ENCODE results near the gene PPP1R12C. TPM values are rescaled to one million over a fixed set of nuclear protein-coding genes. Genes with fewer than 3 reads are reported as not detected.
A peak's percentile ranks its signal among the peaks of the same experiment; 100 is the strongest.

Gene PPP1R12C
- total RNA-seq, 1 experiment from 2014 or later = 136 TPM

DNA sequence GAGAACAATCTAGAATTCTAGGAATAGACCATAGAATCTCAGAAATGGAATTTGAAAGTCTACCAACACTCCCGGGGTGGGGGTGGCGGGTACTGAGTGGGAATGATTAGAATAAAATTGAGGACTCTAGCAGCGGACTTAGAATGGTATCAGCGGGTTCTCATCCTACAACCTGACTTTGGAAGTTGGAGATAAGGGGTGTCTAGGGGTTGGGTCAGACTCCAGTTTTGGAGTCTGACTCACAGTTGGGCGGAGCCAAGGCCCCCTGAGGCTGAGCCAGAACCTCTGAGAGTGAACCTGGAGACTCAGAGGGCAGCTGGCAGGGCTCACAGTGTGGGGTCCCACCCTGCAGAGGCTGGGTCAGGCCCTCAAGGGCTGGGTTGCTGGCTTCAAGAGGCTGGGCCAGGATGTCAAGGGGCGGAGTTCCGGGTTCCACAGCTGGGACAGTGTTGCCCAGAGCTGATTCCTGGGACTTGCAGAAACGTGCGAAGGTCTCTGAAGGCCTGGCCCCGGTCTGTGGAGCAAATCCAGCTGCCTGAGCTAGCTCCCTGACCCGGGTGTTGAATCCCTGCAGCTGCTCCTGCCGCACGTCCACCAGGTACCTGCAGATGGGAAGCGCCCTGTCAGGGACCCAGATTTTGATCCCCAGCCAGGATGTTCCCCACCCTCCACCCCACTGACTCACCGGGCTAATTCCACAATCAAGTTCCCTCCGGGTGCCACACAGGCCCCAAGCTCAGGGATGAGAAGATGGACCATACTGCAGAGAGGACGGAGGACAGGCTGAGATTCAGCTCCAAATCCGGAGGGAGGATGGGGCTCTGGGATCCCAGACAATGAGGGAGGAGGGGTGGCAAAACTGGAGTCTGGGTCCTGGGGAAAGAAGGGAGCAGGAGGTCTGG lies 41.7 kb upstream of the PPP1R12C start:
- POLR2A ChIA-PET (ENCODE audit: unreplicated experiment) = interaction anchor here (0.6 kb wide), 2 partner anchors 12 to 466 kb away, joined by 3 to 5 read pairs; no protein-coding TSS in a partner anchor
- TF ChIP-seq EZH2 (IDR thresholded peaks at IDR 0.05; ENCODE audit: low read length, unreplicated experiment) = no peak
- no peak for TF ChIP-seq EZH2phosphoT487 (IDR thresholded peaks at IDR 0.05; ENCODE audit: borderline replicate concordance, low read length)
- TF ChIP-seq, protein P1, sequence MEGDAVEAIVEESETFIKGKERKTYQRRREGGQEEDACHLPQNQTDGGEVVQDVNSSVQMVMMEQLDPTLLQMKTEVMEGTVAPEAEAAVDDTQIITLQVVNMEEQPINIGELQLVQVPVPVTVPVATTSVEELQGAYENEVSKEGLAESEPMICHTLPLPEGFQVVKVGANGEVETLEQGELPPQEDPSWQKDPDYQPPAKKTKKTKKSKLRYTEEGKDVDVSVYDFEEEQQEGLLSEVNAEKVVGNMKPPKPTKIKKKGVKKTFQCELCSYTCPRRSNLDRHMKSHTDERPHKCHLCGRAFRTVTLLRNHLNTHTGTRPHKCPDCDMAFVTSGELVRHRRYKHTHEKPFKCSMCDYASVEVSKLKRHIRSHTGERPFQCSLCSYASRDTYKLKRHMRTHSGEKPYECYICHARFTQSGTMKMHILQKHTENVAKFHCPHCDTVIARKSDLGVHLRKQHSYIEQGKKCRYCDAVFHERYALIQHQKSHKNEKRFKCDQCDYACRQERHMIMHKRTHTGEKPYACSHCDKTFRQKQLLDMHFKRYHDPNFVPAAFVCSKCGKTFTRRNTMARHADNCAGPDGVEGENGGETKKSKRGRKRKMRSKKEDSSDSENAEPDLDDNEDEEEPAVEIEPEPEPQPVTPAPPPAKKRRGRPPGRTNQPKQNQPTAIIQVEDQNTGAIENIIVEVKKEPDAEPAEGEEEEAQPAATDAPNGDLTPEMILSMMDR (conservative IDR thresholded peaks at IDR 0.05; ENCODE audit: low read depth, low read length) = no peak
- Histone ChIP-seq H3K9me3 (ENCODE audit: low read length) (no peaks in the 10 kb centered on the region), H3K36me3 (ENCODE audit: low read depth, low read length) (no peaks in the 10 kb centered on the region), H3K4me2 (ENCODE audit: low read length) (peak overlapping the region; percentile 34), H3K9ac (ENCODE audit: low read length) (no peak overlapping the region), H3K9me2 (replicated peaks; ENCODE audit: low read length) (no peaks in the 10 kb centered on the region), H3K27me3 (ENCODE audit: low read length) (no peaks in the 10 kb centered on the region), H2AFZ (ENCODE audit: low read length) (no peak overlapping the region), H3K4me1 (ENCODE audit: insufficient read depth, low read length) (peaks cover 21% of the 10 kb centered on the region), H3K27ac (ENCODE audit: low read length) (no peak overlapping the region), H3F3A (ENCODE audit: low read length, unreplicated experiment) (no peaks in the 10 kb centered on the region), H3K4me3 (ENCODE audit: low read length) (no peak overlapping the region), H4K20me1 (ENCODE audit: low read length) (no peaks in the 10 kb centered on the region), H3K79me2 (ENCODE audit: low read length) (no peaks in the 10 kb centered on the region)
- ATAC-seq (peak; percentile 17), DNase-seq (peak; percentile 55)
- CTCF ChIA-PET = interaction anchor here (0.6 to 2.6 kb wide), 3 partner anchors 12 to 278 kb away, joined by 3 to 25 read pairs (median 10); no protein-coding TSS in a partner anchor
- intact Hi-C loops (cut with micrococcal nuclease) = no loop called here
- BruUV-seq (replicated peaks) = TSS peak; percentile 17

DNA sequence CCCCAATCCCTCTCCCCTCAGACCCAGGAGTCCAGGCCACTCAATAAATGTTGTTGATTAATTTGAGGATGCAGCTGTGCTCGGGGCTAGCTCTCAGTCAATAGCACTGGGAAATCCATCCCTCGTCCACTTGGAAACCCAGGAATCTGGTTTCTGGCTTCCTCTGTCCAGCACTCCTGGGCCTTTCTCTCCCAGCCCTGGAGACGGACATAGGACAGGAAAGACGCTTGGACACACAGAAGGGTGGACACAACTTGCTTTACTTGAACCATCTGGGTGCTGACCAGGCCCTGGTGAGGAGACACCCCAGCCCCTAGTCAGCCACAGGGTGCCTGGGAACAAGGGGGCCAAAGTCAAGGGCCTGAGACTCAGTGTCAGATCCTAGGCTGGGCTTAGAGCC lies 41.0 kb upstream of the PPP1R12C start:
- Histone ChIP-seq H3K4me2 (ENCODE audit: low read length) (no peak overlapping the region), H4K20me1 (ENCODE audit: low read length) (no peaks in the 10 kb centered on the region), H3K9me3 (ENCODE audit: low read length) (no peaks in the 10 kb centered on the region), H2AFZ (ENCODE audit: low read length) (no peak overlapping the region), H3K9ac (ENCODE audit: low read length) (no peak overlapping the region), H3K4me3 (ENCODE audit: low read length) (no peak overlapping the region), H3K4me1 (ENCODE audit: insufficient read depth, low read length) (peaks cover 21% of the 10 kb centered on the region), H3F3A (ENCODE audit: low read length, unreplicated experiment) (no peaks in the 10 kb centered on the region), H3K27me3 (ENCODE audit: low read length) (no peaks in the 10 kb centered on the region), H3K9me2 (replicated peaks; ENCODE audit: low read length) (no peaks in the 10 kb centered on the region), H3K27ac (ENCODE audit: low read length) (no peak overlapping the region), H3K36me3 (ENCODE audit: low read depth, low read length) (no peaks in the 10 kb centered on the region), H3K79me2 (ENCODE audit: low read length) (no peaks in the 10 kb centered on the region)
- ChIA-PET POLR2A (ENCODE audit: unreplicated experiment) (interaction anchor here (0.6 kb wide), 1 partner anchor 12 kb away, joined by 5 read pairs; no protein-coding TSS in a partner anchor), CTCF (interaction anchor here (2.1 to 2.6 kb wide), 2 partner anchors 12 to 17 kb away, joined by 10 to 25 read pairs; no protein-coding TSS in a partner anchor)
- intact Hi-C loops (cut with micrococcal nuclease) = no loop called here
- BruUV-seq (replicated peaks) = no TSS peak
- no peak for ATAC-seq
- DNase-seq = no peak
- TF ChIP-seq EZH2phosphoT487 (IDR thresholded peaks at IDR 0.05; ENCODE audit: borderline replicate concordance, low read length) (no peak), EZH2 (IDR thresholded peaks at IDR 0.05; ENCODE audit: low read length, unreplicated experiment) (no peak)
- TF ChIP-seq, protein P1 (conservative IDR thresholded peaks at IDR 0.05; ENCODE audit: low read depth, low read length) = no peak
